Neural cell (in vitro differentiated cells): ENCODE measurements around the gene GRB14. TPM values are rescaled to one million over a fixed set of nuclear protein-coding genes. Genes with fewer than 3 reads are reported as not detected.

ENCODE experiments used
- H2AFZ ChIP-seq: fragments of 200-600, 300-800 bp; sonication (generic), shearing (Covaris generic); 2 replicates; pipeline ENCODE4 v1.6.0; 2014; ENCODE audit warnings: low read depth, mild to moderate bottlenecking, antibody characterized with exemption, low read length, moderate library complexity
- H3F3A ChIP-seq: fragments of 200-600 bp; shearing (Covaris generic); 2 replicates; pipeline ENCODE4 v1.6.1; 2016; ENCODE audit warnings: mild to moderate bottlenecking, moderate library complexity, mixed read lengths, antibody characterized with exemption, low read length; ENCODE audit not compliant: insufficient read depth, poor library complexity, severe bottlenecking
- H3K27ac ChIP-seq: fragments of 200-600, 300-800 bp; sonication (generic), shearing (Covaris generic); 2 replicates; pipeline ENCODE4 v1.5.1; 2014; ENCODE audit warnings: mild to moderate bottlenecking, low read length, moderate library complexity
- H3K27me3 ChIP-seq: fragments of 300-800, 200-600 bp; sonication (generic), shearing (Covaris generic); 2 replicates; pipeline ENCODE4 v1.6.0; 2014; ENCODE audit warnings: mild to moderate bottlenecking, low read depth, low read length, moderate library complexity; ENCODE audit not compliant: insufficient read depth
- H3K36me3 ChIP-seq: fragments of 300-800, 200-600 bp; sonication (generic), shearing (Covaris generic); 2 replicates; pipeline ENCODE4 v1.5.1; 2014; ENCODE audit warnings: mild to moderate bottlenecking, antibody characterized with exemption, low read length, moderate library complexity; ENCODE audit not compliant: insufficient read depth
- H3K4me2 ChIP-seq: fragments of 300-800, 200-600 bp; sonication (generic), shearing (Covaris generic); 2 replicates; pipeline ENCODE4 v1.6.0; 2014; ENCODE audit warnings: mild to moderate bottlenecking, low read length
- H3K4me3 ChIP-seq: fragments of 300-800, 200-600 bp; sonication (generic), shearing (Covaris generic); 2 replicates; pipeline ENCODE4 v1.5.1; 2014; ENCODE audit warnings: mild to moderate bottlenecking, low read length, moderate library complexity
- H3K79me2 ChIP-seq: fragments of 200-600 bp; shearing (Covaris generic); replicated peaks from 2 replicates; pipeline ENCODE4 v1.6.0; 2014; ENCODE audit warnings: mild to moderate bottlenecking, low read length, moderate library complexity; ENCODE audit not compliant: insufficient read depth
- H3K9ac ChIP-seq: fragments of 300-800, 200-600 bp; sonication (generic), shearing (Covaris generic); 2 replicates; pipeline ENCODE4 v1.6.1; 2016; ENCODE audit warnings: mild to moderate bottlenecking, low read length, mixed read lengths
- H3K9me2 ChIP-seq: fragments of 200-600 bp; shearing (Covaris generic); 2 replicates; pipeline ENCODE4 v1.6.1; 2016; ENCODE audit warnings: mild to moderate bottlenecking, low read length, mixed read lengths; ENCODE audit not compliant: insufficient read depth
- H3K9me3 ChIP-seq: fragments of 200-600, 300-800 bp; sonication (generic), shearing (Covaris generic); 2 replicates; pipeline ENCODE4 v1.6.1; 2016; ENCODE audit warnings: mild to moderate bottlenecking, mixed run types, low read length, moderate library complexity, mixed read lengths
- H4K20me1 ChIP-seq: fragments of 200-600 bp; shearing (Covaris generic); 2 replicates; pipeline ENCODE4 v1.6.1; 2016; ENCODE audit warnings: mild to moderate bottlenecking, mixed run types; ENCODE audit not compliant: insufficient read depth
- EP300 ChIP-seq: fragments of 450-650 bp; conservative IDR thresholded peaks from 2 replicates; pipeline ENCODE4 v1.6.1; 2014; ENCODE audit warnings: antibody characterized with exemption, mild to moderate bottlenecking, moderate library complexity; ENCODE audit not compliant: poor library complexity, severe bottlenecking
- EZH2 ChIP-seq: fragments of 200-600, 300-800 bp; shearing (Covaris generic), sonication (generic); IDR thresholded peaks from 2 replicates; pipeline ENCODE4 v1.6.1; 2014; ENCODE audit warnings: antibody characterized with exemption, low read length, borderline replicate concordance, mild to moderate bottlenecking; ENCODE audit not compliant: insufficient read depth, poor library complexity, severe bottlenecking
- MXI1 ChIP-seq: fragments of 450-650 bp; conservative IDR thresholded peaks from 2 replicates; pipeline ENCODE4 v1.6.1; 2014; ENCODE audit warnings: antibody characterized with exemption, mild to moderate bottlenecking; ENCODE audit not compliant: poor library complexity, severe bottlenecking
- POLR2AphosphoS5 ChIP-seq: IDR thresholded peaks from 2 replicates; pipeline ENCODE4 v1.6.1; 2012
- RAD21 ChIP-seq: fragments of 450-650 bp; conservative IDR thresholded peaks from 2 replicates; pipeline ENCODE4 v1.6.1; 2014; ENCODE audit warnings: antibody characterized with exemption, mild to moderate bottlenecking, moderate library complexity
- SMC3 ChIP-seq: fragments of 450-650 bp; conservative IDR thresholded peaks from 2 replicates; pipeline ENCODE4 v1.6.1; 2014; ENCODE audit warnings: antibody characterized with exemption, mild to moderate bottlenecking, moderate library complexity; ENCODE audit not compliant: poor library complexity
- TAF1 ChIP-seq: IDR thresholded peaks from 2 replicates; pipeline ENCODE4 v1.6.1; 2012; ENCODE audit warnings: low read depth
- polyA plus RNA-seq: library from polyadenylated mRNA; depleted of rRNA; stranded (reverse); fragments of >200 nt; gene quantifications from 2 replicates; pipeline ENCODE4 v1.2.3, GENCODE V29; 2014
- TF ChIP-seq, protein P1 (sequence below): fragments of 450-650 bp; IDR thresholded peaks from 2 replicates; pipeline ENCODE4 v1.5.1; 2014; ENCODE audit warnings: antibody characterized with exemption, mild to moderate bottlenecking, moderate library complexity; ENCODE audit not compliant: poor library complexity, severe bottlenecking
- TF ChIP-seq, protein P2 (sequence below): IDR thresholded peaks from 2 replicates; pipeline ENCODE4 v1.6.1; 2012; ENCODE audit warnings: borderline replicate concordance

The GRB14 gene
- polyA plus RNA-seq, 1 donor from 2014 or later = 4.5 TPM

DNA sequence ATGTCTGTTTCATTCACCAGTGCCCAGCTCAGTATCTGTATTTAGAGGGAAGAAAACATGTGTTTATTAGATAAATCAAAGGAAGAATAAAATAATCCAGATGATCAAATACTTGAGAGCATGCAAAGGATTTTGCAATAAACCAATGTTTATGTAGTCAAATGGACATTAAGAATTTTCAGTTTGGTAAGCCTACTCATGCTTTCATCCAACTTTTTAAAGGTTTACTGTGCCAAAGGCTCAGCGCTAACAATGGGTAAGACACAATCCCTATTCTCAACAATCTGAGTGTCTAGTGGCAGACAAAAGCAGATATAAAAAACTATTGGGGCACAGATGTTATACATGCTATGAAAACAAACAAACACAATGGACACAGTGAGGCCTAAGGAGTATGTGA is 26.3 kb downstream of the GRB14 start:
- H3K79me2 ChIP-seq = no peaks in the 10 kb centered on the region

DNA sequence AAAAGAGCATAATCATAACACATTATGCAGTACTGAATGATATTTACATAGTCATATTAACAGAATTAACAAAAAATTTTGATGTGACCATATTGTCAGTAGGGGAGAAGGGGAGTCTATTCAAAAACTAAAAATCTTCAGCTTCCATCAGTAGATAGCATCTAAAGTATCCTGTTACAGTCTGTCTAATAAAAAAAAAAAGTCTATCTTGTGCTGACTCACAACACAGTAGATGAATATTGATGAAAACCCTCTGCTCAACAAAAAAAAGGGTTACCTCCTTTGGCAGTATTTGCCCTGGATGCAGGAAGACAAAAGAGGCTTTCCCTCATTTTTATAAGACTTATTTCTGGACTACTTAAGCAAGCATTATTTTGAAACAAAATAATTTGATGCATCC is 27.3 kb downstream of the GRB14 start:
- Histone ChIP-seq H3K9ac (no peak overlapping the region), H3F3A (no peaks in the 10 kb centered on the region)
- TF ChIP-seq MXI1 = no peak
- TF ChIP-seq RAD21 = no peak
- TF ChIP-seq TAF1 = no peak
- no peak for TF ChIP-seq POLR2AphosphoS5
- TF ChIP-seq SMC3 = no peak
- TF ChIP-seq, protein P1, sequence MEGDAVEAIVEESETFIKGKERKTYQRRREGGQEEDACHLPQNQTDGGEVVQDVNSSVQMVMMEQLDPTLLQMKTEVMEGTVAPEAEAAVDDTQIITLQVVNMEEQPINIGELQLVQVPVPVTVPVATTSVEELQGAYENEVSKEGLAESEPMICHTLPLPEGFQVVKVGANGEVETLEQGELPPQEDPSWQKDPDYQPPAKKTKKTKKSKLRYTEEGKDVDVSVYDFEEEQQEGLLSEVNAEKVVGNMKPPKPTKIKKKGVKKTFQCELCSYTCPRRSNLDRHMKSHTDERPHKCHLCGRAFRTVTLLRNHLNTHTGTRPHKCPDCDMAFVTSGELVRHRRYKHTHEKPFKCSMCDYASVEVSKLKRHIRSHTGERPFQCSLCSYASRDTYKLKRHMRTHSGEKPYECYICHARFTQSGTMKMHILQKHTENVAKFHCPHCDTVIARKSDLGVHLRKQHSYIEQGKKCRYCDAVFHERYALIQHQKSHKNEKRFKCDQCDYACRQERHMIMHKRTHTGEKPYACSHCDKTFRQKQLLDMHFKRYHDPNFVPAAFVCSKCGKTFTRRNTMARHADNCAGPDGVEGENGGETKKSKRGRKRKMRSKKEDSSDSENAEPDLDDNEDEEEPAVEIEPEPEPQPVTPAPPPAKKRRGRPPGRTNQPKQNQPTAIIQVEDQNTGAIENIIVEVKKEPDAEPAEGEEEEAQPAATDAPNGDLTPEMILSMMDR = no peak
- no peak for TF ChIP-seq EZH2
- TF ChIP-seq, protein P2, sequence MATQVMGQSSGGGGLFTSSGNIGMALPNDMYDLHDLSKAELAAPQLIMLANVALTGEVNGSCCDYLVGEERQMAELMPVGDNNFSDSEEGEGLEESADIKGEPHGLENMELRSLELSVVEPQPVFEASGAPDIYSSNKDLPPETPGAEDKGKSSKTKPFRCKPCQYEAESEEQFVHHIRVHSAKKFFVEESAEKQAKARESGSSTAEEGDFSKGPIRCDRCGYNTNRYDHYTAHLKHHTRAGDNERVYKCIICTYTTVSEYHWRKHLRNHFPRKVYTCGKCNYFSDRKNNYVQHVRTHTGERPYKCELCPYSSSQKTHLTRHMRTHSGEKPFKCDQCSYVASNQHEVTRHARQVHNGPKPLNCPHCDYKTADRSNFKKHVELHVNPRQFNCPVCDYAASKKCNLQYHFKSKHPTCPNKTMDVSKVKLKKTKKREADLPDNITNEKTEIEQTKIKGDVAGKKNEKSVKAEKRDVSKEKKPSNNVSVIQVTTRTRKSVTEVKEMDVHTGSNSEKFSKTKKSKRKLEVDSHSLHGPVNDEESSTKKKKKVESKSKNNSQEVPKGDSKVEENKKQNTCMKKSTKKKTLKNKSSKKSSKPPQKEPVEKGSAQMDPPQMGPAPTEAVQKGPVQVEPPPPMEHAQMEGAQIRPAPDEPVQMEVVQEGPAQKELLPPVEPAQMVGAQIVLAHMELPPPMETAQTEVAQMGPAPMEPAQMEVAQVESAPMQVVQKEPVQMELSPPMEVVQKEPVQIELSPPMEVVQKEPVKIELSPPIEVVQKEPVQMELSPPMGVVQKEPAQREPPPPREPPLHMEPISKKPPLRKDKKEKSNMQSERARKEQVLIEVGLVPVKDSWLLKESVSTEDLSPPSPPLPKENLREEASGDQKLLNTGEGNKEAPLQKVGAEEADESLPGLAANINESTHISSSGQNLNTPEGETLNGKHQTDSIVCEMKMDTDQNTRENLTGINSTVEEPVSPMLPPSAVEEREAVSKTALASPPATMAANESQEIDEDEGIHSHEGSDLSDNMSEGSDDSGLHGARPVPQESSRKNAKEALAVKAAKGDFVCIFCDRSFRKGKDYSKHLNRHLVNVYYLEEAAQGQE = no peak
- no peak for TF ChIP-seq EP300

More for the DNA sequence above, 26.3 kb downstream of the GRB14 start:
- H3K9me3 ChIP-seq = no peaks in the 10 kb centered on the region
- no peak overlapping the region for H2AFZ ChIP-seq
- H3K27me3 ChIP-seq = no peaks in the 10 kb centered on the region
- H3F3A ChIP-seq = no peaks in the 10 kb centered on the region
- H3K4me2 ChIP-seq = no peak overlapping the region
- H3K4me3 ChIP-seq = no peak overlapping the region
- H4K20me1 ChIP-seq = no peaks in the 10 kb centered on the region
- no peak for TF ChIP-seq MXI1
- TF ChIP-seq, protein P2 = no peak
- TF ChIP-seq RAD21 = no peak
- TF ChIP-seq EZH2 = no peak
- TF ChIP-seq, protein P1 = no peak
- no peak for TF ChIP-seq SMC3
- no peak for TF ChIP-seq TAF1
- TF ChIP-seq POLR2AphosphoS5 = no peak
- no peaks in the 10 kb centered on the region for H3K36me3 ChIP-seq
- no peak overlapping the region for H3K27ac ChIP-seq
- no peak overlapping the region for H3K9ac ChIP-seq
- no peaks in the 10 kb centered on the region for H3K9me2 ChIP-seq

More for the DNA sequence above, 27.3 kb downstream of the GRB14 start:
- Histone ChIP-seq H3K27ac (no peak overlapping the region), H3K9me3 (no peaks in the 10 kb centered on the region), H4K20me1 (no peaks in the 10 kb centered on the region), H3K9me2 (no peaks in the 10 kb centered on the region), H3K36me3 (no peaks in the 10 kb centered on the region), H3K79me2 (no peaks in the 10 kb centered on the region), H3K4me3 (no peak overlapping the region), H3K4me2 (no peak overlapping the region), H2AFZ (no peak overlapping the region), H3K27me3 (no peaks in the 10 kb centered on the region)
